Spinal cord (tissue), 10 donors: ENCODE data around the gene ARHGAP15. TPM values are rescaled to one million over a fixed set of nuclear protein-coding genes. Genes with fewer than 3 reads are reported as not detected.
A peak's percentile ranks its signal among the peaks of the same experiment; 100 is the strongest.

ENCODE experiments used
- DNase-seq, 6 donors: peaks; one replicate each; pipeline versions ENCODE4 v3.0.0 to v3.0.0-alpha.2; 2013 to 2015; ENCODE audit warnings: low spot score in 6 of 6, low read depth in 4 of 6
- H3K27ac ChIP-seq: one replicate; pipeline ENCODE4 v1.5.1; 2013; ENCODE audit warnings: low read depth, low read length, control low read depth
- H3K27me3 ChIP-seq: one replicate; pipeline ENCODE4 v1.6.1; 2013; ENCODE audit warnings: low read length; ENCODE audit not compliant: control insufficient read depth, insufficient read depth
- H3K36me3 ChIP-seq: one replicate; pipeline ENCODE4 v1.6.1; 2013; ENCODE audit warnings: low read length; ENCODE audit not compliant: control insufficient read depth, insufficient read depth
- H3K4me1 ChIP-seq: one replicate; pipeline ENCODE4 v1.6.1; 2013; ENCODE audit warnings: low read length; ENCODE audit not compliant: control insufficient read depth, insufficient read depth
- H3K4me3 ChIP-seq: one replicate; pipeline ENCODE4 v1.5.1; 2013; ENCODE audit warnings: low read depth, low read length, control low read depth
- H3K9me3 ChIP-seq: one replicate; pipeline ENCODE4 v1.6.1; 2013; ENCODE audit warnings: low read length; ENCODE audit not compliant: control insufficient read depth, insufficient read depth
- WGBS: methylation state at CpG from one replicate; pipeline ENCODE4 v1.1.5; 2013; ENCODE audit warnings: missing lambda C conversion rate; ENCODE audit not compliant: insufficient coverage; 5-methylcytosine and 5-hydroxymethylcytosine counted together
- polyA plus RNA-seq, 2 donors: library from polyadenylated mRNA; unstranded; fragments of 120-200 nt; gene quantifications; one replicate each; pipeline ENCODE4 v1.2.1, GENCODE V29; 2013; ENCODE audit not compliant: insufficient read length in 2 of 2
- total RNA-seq, 2 donors: library from RNA; depleted of rRNA in 1 of 2; stranded (reverse); fragments of 120-200 nt in 1 of 2; fragments of >200 nt in 1 of 2; gene quantifications; one replicate each; pipeline versions ENCODE4 v1.2.3 to v1.2.4, GENCODE V29; 2013 to 2014
- donor health status: healthy.

Gene ARHGAP15
- total and polyA plus RNA-seq, 4 donors = 6.3 to 53.1 (median 12.5) TPM

DNA sequence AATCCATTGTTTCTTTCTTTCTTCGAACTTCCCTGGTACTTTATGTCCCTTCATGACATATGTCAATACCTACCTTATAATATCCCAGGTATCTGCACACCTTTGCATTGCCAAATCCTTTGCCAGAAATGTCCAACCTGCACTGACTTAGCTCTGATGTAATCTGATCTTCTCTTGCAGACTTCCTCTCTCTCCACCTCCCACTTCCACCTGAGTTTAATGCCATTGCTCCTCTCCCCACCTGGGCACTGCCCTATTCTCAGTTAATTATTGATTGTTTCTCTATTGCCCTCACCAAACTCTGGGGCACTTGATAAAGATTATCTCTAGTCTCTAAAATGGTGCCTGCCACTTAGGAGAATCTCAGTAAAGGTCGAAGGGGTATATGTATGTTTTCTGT is 23.0 kb downstream of the ARHGAP15 start:
- WGBS = 93% methylated on average over 1 of the region's 2 CpGs
- H3K27me3 ChIP-seq = no peaks in the 10 kb centered on the region
- no peak overlapping the region for H3K27ac ChIP-seq
- no peaks in the 10 kb centered on the region for H3K9me3 ChIP-seq
- no peaks in the 10 kb centered on the region for H3K36me3 ChIP-seq
- H3K4me1 ChIP-seq = no peaks in the 10 kb centered on the region
- H3K4me3 ChIP-seq = no peak overlapping the region
- DNase-seq = no peak

DNA sequence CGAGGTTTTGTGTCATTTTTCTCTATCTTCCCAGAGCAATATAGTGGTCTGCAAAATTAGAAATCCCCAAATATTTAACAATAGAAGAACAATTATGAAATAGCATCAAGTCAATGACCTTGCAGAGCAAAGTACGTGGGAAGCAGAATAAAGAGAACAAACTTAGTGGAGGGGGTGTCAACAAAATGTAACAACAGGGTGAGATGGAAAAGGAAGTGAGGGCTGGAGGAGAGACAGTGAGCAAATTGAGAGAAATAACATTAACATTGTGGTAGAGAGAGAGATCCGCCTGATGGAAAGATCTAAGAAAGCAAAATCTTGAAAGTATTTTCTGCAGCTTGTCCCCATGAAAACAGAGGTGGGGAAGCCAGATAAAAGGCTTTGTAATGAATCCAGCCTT is 23.4 kb downstream of the ARHGAP15 start:
- Histone ChIP-seq H3K9me3 (no peaks in the 10 kb centered on the region), H3K36me3 (no peaks in the 10 kb centered on the region), H3K4me1 (no peaks in the 10 kb centered on the region), H3K27me3 (no peaks in the 10 kb centered on the region), H3K4me3 (no peak overlapping the region), H3K27ac (no peak overlapping the region)
- no peak for DNase-seq
- 92% methylated on average over 2 of the region's 3 CpGs for WGBS

DNA sequence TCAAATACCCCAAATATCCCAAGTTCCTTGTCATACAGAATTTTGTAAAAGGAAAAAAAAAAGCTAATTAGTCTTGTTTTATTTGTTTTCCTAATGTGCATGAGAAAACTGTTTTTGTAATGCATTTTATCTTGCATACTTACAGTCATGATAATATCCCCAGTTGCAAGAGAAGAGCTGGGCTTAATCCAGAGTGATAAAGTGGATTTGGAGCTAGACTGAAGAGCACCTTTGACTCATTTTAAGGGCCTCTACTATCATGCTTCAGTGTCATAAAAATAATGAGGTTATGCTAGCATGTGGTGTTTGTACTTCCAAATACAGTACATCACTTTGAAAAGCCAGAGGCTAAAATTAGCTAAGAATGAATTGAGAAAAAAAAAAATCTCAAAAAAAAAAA is 26.4 kb downstream of the ARHGAP15 start:
- Histone ChIP-seq H3K27me3 (no peaks in the 10 kb centered on the region), H3K27ac (no peak overlapping the region), H3K4me1 (no peaks in the 10 kb centered on the region), H3K4me3 (no peak overlapping the region), H3K36me3 (no peaks in the 10 kb centered on the region), H3K9me3 (no peaks in the 10 kb centered on the region)
- DNase-seq = peak in 1 of 6 donors; percentile 31

DNA sequence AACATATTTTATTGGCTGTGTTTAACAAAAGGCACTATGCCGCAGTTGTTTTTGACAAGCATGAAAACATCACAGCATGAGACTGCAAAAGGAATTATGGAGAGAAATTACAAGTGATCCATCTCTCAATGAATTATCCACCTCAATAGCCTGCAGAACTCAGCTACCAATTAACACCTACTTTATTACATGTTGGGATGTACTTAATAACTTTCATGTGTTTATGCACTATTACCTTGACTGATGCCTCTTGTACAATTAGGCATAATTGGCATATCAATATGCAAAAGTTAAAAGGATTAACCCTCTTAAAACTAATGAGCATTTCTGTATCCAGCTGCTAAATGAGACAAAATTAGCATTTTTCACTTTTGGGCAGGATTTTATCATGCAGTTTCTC is 27.8 kb downstream of the ARHGAP15 start:
- no peaks in the 10 kb centered on the region for H3K4me1 ChIP-seq
- no peaks in the 10 kb centered on the region for H3K36me3 ChIP-seq
- no CpG with 5 or more reads among the region's 1 CpG for WGBS
- no peaks in the 10 kb centered on the region for H3K9me3 ChIP-seq
- DNase-seq = peak in 1 of 6 donors; percentile 83
- no peak overlapping the region for H3K27ac ChIP-seq
- H3K27me3 ChIP-seq = no peaks in the 10 kb centered on the region
- no peak overlapping the region for H3K4me3 ChIP-seq

DNA sequence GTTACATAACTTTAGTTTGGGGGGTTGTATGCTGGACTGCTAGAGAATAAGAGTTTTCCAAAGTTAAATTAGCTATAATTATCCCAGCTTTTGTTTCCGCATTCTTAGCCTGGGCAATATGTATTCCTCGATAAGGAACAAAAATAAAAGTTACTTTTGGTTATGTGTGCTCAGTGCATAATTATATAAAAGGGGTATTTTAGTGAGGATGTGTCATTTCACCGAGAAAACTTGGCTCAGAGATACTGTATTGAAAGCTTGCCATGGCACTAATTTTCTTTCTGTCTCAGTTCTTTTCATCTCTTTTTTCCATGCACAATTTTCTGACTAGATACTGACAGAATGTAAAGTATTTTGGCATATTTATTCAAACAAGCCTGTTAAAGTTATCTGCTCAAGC is 28.2 kb downstream of the ARHGAP15 start:
- WGBS = no CpG with 5 or more reads among the region's 3 CpGs
- H3K36me3 ChIP-seq = no peaks in the 10 kb centered on the region
- H3K27me3 ChIP-seq = no peaks in the 10 kb centered on the region
- no peaks in the 10 kb centered on the region for H3K9me3 ChIP-seq
- no peak overlapping the region for H3K4me3 ChIP-seq
- H3K27ac ChIP-seq = no peak overlapping the region
- peak in 1 of 6 donors; percentile 86 for DNase-seq
- H3K4me1 ChIP-seq = no peaks in the 10 kb centered on the region

DNA sequence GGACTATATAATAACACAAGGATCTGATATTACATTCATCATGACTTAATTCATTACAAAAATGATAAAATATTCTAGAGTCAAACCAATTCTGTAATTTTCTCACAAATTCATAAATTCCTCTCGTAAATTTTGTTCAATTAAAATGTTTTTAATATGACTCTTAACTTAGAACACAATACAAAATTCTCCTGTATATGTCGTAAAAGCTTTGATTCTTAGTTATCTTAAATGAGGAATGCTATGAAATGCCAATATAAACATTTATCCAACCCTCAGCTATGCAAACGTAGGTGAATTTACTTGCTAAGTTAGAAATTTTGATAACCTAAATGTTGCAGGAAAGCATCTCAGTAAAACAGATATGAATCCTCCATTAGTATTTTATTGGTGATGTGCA is 28.9 kb downstream of the ARHGAP15 start:
- WGBS = no CpG with 5 or more reads among the region's 3 CpGs
- Histone ChIP-seq H3K4me1 (no peaks in the 10 kb centered on the region), H3K27ac (no peak overlapping the region), H3K9me3 (no peaks in the 10 kb centered on the region), H3K36me3 (no peaks in the 10 kb centered on the region), H3K4me3 (no peak overlapping the region), H3K27me3 (no peaks in the 10 kb centered on the region)
- DNase-seq = peak in 1 of 6 donors; percentile 9

DNA sequence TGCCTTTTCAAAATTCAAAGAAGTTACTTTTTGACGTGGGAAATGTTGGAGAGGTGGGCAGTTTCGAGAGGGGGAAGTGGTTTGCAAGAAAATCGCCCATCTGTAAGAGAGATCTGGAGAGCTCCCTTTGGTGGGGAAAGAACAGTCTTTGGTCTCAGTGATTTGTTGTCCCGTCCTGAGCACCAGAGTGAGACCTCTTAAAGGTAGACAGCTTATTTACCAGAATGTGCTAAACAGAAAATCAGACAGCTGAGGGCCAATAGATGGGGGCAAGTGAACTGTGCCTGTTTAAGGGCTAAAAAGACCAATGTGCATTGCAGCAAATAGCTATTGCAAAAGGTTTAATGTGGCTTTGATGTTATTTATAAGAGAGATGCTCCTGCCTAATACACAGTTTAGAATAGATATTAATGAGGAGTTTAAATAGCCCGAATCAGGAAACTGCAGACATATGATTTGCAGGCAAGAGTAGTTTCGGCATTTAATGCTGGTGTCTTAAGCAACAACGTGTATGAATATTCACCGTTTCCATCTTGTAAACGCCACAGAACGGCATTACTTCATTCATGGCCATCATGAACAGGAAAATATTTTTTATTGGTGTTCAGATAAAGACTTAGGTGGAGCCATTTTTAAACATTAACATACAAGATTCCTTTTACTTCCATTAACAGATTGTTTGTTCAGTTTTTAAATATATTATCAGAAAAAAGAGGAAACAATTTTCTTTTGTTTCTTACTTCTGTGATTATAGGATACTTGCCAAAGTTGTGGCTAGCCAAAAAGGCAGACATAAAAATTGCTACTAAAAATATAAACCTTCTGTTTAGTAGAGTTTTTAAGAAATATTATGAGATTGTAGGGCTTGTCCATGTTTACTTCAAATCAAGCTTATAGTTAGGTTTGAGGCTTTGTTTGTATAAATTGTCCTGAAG is 29.6 kb downstream of the ARHGAP15 start:
- DNase-seq = peak in 2 of 6 donors; percentile 31 to 61
- no peak overlapping the region for H3K27ac ChIP-seq
- 72% methylated on average over 7 of the region's 10 CpGs for WGBS
- H3K4me3 ChIP-seq = no peak overlapping the region
- H3K9me3 ChIP-seq = no peaks in the 10 kb centered on the region
- no peaks in the 10 kb centered on the region for H3K4me1 ChIP-seq
- H3K27me3 ChIP-seq = no peaks in the 10 kb centered on the region
- no peaks in the 10 kb centered on the region for H3K36me3 ChIP-seq

DNA sequence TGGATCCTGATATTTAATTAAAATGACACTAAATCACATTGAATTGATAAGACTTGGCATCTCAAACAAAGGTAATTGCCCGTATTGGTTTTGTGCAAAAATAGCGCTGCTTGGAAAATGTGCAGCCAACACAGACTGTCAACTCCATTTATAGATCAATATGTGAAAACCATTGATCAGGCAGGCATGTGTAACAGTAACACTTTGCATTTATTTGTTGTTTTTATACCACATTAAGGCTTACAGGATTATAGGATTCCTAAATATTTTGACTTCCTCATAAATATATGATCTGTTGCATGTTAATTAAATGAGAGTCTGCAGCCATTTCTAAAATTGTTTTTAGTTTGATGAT is 30.2 kb downstream of the ARHGAP15 start:
- no peaks in the 10 kb centered on the region for H3K9me3 ChIP-seq
- H3K27me3 ChIP-seq = no peaks in the 10 kb centered on the region
- H3K4me3 ChIP-seq = no peak overlapping the region
- no peaks in the 10 kb centered on the region for H3K36me3 ChIP-seq
- WGBS = 95% methylated on average over 2 of the region's 2 CpGs
- H3K27ac ChIP-seq = no peak overlapping the region
- H3K4me1 ChIP-seq = no peaks in the 10 kb centered on the region
- DNase-seq = peak in 1 of 6 donors; percentile 24

DNA sequence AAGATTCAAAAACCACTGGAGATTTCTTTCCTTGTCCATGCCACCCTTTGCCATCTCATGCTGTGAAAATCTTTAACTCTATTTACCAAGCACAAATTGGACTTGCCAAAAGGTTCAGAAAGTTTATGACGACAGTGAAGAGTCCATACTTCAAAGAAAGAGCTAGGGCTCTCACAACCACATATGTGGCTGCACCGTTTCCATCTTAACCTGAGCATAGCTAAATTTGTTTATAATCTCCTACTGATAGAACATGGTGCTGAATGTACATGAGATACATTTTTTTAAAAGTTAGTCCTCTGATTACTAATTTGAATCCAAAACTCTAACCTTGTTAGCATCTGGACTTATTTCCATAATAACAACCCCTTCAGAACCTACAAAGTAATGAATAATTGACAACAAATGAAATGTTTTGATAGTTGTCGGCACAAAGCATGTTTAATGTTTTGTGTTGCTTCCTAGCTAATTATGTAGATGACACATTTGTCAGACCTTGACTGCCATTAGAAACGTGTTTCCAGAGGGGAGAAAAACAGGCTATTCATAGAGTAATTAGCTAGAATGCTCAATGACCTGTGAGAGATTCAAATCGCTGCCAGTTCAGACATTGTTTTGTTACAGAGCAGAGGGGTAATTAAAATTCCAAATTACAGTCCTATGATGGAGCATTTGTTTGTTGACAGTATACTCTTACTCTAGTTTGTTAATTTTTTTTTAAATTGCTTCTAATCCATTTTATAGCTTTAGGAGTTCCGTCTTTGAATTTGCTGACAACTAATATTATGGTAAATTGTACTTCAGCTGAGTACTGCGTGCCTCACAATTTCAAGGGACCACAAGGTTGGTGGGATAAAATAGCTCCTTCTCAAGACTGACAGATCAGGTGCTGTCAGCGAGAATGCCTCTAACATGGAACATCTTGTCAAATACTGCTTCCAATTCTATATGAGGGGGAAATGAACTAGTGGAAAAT is 31.8 kb downstream of the ARHGAP15 start:
- no peak overlapping the region for H3K4me3 ChIP-seq
- no peak overlapping the region for H3K27ac ChIP-seq
- 60% methylated on average over 2 of the region's 8 CpGs for WGBS
- no peaks in the 10 kb centered on the region for H3K9me3 ChIP-seq
- H3K4me1 ChIP-seq = no peaks in the 10 kb centered on the region
- no peaks in the 10 kb centered on the region for H3K36me3 ChIP-seq
- no peaks in the 10 kb centered on the region for H3K27me3 ChIP-seq
- peak in 2 of 6 donors; percentile 56 to 85 for DNase-seq
